Limb (tissue), 2 donors: ENCODE results near the gene EIF3D.

Experiments used
- DNase-seq, 2 donors: peaks; one replicate each; pipeline ENCODE4 v3.0.0-alpha.2; 2016; ENCODE audit errors: extremely low spot score in 2 of 2

EIF3D gene

GRCh38 chr22:36507518-36508010 is 21.4 kb downstream of the EIF3D start:
- no peak for DNase-seq

- DNase-seq = peak; percentile 90 to 95
Measured at GRCh38 chr22:36506637-36507517, 22.1 kb downstream of the EIF3D start, which contains the start of gene FOXRED2. TSS of gene FOXRED2 (minus strand) at chr22:36507040. CDS start at chr22:36506422, 618 bp downstream.

GRCh38 chr22:36505998-36506635 is 22.8 kb downstream of the EIF3D start:
- peak in 1 of 2 donors; percentile 47 for DNase-seq

GRCh38 chr22:36497910-36498665 is 30.9 kb downstream of the EIF3D start:
- DNase-seq = no peak

DNA sequence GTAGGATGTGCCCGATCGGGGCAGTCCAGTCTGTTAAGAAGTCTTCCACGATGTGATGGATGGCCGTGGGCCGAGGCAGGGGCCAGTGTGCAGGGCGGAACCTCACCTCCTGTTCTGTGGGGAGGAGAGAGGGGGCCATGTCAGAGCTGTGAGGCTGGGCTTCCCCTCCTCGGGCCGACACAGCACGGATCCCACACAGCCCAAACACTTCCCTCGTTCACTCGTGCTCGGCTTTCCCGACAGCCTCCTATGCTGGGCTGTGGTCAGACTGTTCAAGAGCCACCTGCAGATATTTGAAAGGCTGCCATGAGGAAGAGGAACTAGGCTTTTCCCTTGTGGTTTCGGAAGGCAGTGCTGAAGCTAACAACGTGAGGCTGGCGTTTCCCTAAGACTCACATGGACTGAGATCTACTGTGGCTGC is 35.3 kb downstream of the EIF3D start:
- no peak for DNase-seq

- DNase-seq = peak in 1 of 2 donors; percentile 43
Measured at GRCh38 chr22:36492109-36492508, 36.9 kb downstream of the EIF3D start.

DNA sequence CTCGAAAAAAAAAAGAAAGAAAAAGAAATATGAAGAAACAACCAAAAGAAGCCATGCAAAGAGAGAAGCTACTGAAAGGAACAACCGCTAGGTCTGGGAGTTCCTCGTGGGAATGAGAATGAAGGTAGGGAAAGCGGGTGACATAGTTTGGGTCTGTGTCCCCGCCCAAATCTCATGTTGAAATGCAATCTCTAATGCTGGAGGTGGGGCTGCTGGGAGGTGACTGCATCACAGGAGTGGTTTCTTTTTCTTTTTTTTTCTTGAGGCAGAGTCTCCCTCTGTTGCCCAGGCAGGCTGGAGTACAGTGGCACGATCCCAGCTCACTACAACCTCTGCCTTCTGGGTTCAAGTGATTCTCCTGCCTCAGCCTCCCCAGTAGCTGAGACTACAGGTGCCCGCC is 37.8 kb downstream of the EIF3D start:
- no peak for DNase-seq

DNA sequence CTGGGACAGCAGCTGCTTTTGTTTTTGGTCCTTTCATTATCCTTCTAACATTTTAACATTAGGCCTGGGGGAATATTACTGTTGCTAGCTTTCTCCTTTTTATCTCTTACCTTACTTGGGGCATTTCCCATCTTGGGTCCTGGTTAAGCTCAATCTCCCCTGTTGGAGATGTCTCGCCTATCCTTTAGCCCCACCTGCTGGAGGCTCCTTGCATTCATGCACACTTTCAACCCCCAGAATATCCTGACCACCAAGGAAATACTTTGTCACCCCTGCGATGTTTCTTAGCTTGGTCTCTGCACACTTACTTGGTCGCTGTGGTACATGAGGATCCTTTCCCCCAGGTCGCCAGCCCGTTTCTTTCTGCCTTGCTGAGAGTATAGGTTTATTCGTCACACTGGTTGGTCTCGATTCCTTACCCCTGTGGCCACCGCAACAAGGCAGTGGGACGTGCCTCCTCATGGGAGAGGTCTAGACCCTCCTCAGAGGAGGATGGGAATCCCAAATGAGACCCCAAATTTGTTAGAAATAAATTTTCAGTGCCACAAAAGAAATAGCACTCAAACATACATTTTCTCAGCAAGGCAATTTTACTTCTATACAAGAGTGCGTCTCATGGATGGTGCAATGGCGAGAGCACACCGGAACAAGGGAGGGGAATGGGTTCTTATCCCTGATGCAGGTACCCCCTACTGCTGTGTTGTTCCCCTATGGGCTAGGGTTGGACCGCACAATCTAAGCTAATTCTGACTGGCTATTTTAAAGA is 42.2 kb downstream of the EIF3D start:
- no peak for DNase-seq

GRCh38 chr22:36481393-36482168 is 47.4 kb downstream of the EIF3D start, which contains the start of gene TXN2:
TSS of gene TXN2 (minus strand) at chr22:36481640. CDS start at chr22:36480837, 803 bp downstream.
- DNase-seq = peak; percentile 97 to 98

DNA sequence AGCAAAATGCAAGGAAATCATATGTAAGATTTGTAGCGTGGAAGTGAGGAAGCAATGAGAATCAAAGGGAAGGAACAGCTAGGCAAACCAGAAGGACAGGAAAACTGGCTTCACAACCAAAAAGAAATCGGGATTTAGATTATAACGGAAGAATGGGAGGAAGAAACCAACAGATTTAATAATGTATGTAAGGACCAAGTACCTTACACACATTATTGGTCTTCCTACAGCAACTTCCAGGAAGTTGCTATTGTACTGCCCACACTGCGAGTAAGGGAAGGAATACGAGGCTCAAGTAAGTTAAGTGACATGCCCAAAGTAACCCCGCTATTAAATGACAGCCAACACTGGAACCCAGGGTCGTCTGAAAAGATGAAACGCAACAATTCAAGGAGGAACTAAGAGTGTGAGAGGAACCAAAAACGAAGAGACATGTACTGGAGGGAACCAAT is 48.0 kb downstream of the EIF3D start:
- DNase-seq = no peak

- DNase-seq = no peak
Measured at GRCh38 chr22:36478966-36479365, 50.0 kb downstream of the EIF3D start.

- DNase-seq = no peak
Measured at GRCh38 chr22:36475341-36475740, 53.6 kb downstream of the EIF3D start.

- DNase-seq = no peak
Measured at GRCh38 chr22:36472689-36473088, 56.3 kb downstream of the EIF3D start.

DNA sequence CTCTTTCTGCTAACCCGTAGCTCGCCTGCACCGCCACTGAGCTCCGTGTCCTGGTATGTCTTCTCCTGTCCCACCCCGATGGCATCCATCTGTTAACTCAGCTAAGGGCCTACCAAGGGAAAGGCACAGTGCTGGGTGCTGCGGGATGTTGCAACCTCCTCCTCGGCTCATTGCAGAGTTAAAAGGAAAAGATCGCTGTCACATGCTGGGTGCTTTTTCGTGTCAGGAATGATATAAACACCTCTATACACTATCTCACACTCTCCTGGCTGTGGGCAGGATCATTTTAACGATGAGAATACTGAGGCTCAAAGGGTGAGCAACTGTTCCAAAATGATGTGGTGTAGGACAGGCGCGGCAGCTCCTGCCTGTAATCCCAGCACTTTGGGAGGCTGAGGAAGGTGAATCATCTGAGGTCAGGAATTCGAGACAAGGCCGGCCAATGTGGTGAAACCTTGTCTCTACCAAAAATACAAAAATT is 57.6 kb downstream of the EIF3D start:
- DNase-seq = no peak

DNA sequence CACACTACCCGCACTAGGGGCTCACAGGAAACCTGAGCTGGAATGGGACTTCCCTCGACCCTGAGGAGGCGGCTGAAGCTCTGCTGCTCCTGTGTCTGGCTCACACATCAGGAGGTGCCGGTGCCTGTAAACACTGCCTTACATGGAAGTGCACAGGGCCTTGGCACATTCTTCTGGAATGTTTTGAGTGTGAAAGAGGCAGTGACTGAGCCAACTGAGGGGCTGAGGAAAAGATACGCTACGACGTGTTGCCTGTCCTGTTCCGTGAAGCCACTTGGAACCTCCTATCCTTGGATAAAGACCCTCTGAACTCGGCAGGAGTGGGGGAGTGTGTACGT is 58.0 kb downstream of the EIF3D start:
- DNase-seq = no peak

GRCh38 chr22:36470162-36470993 is 58.6 kb downstream of the EIF3D start:
- peak; percentile 84 to 88 for DNase-seq

DNA sequence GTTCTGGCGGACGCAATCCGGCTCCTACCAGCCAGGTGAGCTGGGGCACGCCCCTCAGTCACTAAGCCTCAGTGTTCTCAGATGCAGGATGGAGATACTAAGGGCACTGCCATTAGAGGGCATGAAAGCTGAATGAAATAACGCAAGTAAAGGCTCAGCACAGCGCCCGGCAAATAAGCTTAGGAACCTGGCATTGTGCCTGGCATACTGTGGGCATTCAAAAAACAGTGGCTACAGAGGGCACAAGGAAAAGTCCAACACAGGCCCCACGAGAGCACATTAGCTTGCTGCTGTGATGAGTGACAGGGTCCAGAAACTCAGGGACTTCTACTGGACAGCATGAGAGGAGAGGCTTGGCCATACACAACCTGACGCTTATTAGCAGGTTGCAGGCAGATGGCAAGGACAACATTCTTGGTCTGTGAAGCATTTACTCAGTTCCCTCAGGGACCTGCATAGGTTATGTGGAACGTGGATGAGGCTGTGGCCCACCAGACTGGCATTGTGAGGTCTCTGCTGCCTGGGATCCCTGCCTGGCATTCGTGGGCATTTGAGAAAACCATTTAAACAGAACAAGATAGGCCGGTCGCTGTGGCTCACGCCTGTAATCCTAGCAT is 59.8 kb downstream of the EIF3D start:
- DNase-seq = no peak

DNA sequence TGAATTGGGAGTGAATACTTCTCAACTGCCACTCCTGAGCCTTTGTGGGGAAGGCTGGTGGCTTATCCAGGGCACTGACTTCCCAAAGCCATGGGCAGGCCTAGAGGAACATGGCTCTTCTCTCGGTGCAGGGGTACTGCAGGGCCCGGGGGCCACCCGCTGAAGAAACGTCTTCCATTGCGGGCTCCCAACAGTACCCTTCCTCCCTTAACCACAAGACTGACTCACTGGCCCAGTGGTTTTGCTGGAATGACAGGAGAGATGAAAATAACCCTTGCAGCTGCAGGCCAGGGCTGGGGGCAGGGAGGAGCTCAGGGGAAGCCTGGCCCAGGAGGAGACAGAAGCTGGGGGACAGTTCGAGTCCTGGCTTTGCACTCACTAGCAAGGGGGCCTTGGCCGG is 61.0 kb downstream of the EIF3D start:
- no peak for DNase-seq
